OCI-LY3 (cell line): Measurements from ENCODE around the gene WDR77.

Source experiments
- EZH2phosphoT487 ChIP-seq: fragments of 200-600 bp; shearing (Covaris generic); IDR thresholded peaks from 2 replicates; pipeline ENCODE4 v1.6.1; 2018; ENCODE audit warnings: antibody characterized with exemption, mixed run types, low read depth
- TF ChIP-seq, protein P1 (sequence below): fragments of 200-600, 300-600 bp; sonication (generic); IDR thresholded peaks from 2 replicates; pipeline ENCODE4 v1.5.1; 2014; ENCODE audit warnings: antibody characterized with exemption, low read length, low read depth

DNA sequence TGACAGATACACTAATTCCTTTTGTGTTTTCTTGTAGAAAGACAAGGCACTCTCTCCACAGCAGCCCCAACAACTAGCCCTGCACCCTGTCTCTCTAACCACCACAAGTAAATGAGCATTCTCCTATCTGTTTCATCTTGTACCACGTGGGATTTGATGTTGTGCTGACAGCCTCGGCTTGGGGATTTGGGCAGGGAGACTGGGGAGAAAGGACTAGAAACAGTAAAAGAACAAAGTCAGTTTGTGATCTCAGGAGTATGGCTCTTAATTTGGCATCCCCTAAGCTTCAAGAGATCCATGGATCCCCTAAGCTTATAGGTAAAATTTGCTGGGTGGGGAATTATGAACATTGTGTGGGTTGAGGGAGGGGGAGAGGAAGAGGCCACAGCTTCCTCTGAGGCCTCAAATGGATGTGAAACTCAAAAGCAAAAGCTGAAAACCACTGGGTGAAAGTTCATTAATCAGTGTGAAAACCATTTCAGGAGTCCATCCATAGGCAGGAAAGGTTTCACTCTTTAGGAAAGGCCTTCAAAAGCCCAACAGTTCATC, 27.8 kb upstream of the WDR77 start:
- TF ChIP-seq, protein P1, sequence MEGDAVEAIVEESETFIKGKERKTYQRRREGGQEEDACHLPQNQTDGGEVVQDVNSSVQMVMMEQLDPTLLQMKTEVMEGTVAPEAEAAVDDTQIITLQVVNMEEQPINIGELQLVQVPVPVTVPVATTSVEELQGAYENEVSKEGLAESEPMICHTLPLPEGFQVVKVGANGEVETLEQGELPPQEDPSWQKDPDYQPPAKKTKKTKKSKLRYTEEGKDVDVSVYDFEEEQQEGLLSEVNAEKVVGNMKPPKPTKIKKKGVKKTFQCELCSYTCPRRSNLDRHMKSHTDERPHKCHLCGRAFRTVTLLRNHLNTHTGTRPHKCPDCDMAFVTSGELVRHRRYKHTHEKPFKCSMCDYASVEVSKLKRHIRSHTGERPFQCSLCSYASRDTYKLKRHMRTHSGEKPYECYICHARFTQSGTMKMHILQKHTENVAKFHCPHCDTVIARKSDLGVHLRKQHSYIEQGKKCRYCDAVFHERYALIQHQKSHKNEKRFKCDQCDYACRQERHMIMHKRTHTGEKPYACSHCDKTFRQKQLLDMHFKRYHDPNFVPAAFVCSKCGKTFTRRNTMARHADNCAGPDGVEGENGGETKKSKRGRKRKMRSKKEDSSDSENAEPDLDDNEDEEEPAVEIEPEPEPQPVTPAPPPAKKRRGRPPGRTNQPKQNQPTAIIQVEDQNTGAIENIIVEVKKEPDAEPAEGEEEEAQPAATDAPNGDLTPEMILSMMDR: no peak
- TF ChIP-seq EZH2phosphoT487: no peak
